ENCODE data around the gene ARL5A.
"Not testable (repeated sequence)": the region's sequence is repeated elsewhere in the genome, so short reads cannot be mapped to it uniquely, and the experiment has no call there.

ARL5A gene

GRCh38 chr2:151828143-151828889 lies at the start of gene ARL5A:
ARL5A (minus strand) TSS chr2:151828421; CDS start chr2:151828176, 245 bp downstream.
- peak; percentile 96 for DNase-seq

- DNase-seq, result not testable (repeated sequence)
These were observed 47.4 kb upstream of the ARL5A start for GRCh38 chr2:151875631-151876030.

DNA sequence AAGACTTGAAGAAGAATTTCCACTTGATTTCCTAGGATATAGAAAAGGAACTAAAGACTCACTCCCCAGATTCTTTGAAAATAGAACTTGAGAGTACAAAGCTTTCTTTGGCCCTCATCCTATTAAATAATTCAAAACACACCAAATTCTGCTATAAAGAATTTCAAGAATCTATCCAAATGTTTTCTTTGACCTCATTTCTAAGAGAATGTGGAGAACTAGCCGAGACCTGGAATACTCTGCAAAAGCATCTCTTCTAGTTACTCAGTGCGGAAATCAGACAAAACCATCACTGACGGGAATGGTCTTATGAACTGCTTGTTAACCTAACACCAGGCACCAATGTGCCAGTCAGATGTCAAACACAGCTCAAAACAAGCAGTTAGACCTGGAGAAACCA lies 44.2 kb upstream of the ARL5A start:
- DNase-seq, result no peak

DNA sequence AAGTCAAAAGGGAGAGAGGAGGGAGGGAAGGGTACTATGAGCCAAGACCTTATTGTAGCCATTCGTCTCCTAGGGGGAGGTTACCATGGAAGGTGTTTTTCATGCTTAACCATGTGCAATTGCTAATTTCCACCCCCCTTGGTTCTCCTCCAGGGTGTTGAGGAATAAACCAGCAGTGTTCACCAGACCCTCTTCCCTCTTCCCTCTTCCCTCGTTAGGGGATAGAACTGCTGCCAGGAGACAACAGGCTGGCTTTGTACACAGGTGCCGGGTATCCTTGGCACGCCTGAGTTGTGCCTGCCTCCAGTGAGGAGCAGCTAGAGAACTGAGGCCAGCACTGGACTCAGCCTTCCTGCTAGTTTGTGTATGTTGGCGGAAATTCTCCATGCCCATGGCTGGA lies 41.1 kb upstream of the ARL5A start:
- DNase-seq, result no peak

DNA sequence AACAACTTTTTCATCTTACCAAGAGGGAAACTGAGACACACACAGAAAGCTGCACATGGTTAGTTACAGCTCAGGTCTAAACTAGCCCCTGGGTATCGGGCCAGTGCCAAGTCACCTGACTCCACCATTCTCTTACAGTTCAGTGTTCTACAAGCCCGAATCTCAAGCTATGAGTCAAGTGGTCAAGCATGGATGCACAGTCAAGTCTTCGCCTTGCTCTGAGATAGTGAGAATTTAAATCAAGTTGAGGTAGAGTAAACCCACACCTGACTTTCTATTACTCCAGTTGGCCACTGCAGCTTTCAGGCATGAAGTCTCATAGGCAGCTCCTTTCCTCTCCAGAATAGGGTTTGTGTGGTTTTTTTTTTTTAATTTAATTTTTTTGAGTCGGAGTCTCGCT lies 34.5 kb upstream of the ARL5A start:
- no peak for DNase-seq

DNA sequence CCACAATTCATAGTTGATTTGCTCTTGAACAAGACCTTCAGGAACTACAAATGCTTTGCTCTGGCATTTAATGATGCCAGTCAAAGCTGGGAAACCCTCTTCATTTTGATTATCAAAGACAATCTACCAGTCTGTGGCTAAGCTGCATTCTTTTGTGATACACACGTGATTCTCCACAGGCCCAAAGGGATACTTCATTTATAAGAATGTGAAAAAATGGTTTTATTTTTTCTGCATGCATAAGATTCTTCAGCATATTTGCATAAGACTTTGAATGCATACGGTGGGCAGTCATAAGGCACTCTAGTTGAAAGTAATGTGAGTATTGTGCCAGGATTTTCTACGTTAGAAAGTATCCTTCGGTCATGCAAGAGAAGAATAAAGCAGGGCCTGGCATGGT lies 33.0 kb upstream of the ARL5A start:
- no peak for DNase-seq

- DNase-seq, result no peak
These were observed 32.5 kb upstream of the ARL5A start for GRCh38 chr2:151860613-151861146.

GRCh38 chr2:151860210-151860609 lies 32.0 kb upstream of the ARL5A start:
- no peak for DNase-seq

DNA sequence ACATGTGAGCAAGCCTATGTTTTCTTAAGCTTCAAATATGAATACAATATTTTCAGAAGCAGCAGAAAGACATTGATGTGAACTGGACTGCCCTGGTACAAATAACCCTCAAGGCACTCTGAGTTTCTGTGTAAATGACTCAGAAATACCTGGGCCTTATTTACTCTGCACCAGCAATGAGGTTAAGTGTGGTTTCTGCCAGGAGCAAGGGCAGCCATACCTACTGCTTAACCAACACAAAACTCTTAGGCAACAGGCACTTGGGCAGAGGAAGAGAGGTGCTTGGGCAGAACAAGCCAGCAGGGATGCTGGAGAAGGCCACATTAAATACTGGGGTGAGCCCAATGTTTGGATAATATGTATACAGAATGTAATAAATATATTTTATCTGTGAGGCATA lies 29.4 kb upstream of the ARL5A start:
- DNase-seq, result no peak

DNA sequence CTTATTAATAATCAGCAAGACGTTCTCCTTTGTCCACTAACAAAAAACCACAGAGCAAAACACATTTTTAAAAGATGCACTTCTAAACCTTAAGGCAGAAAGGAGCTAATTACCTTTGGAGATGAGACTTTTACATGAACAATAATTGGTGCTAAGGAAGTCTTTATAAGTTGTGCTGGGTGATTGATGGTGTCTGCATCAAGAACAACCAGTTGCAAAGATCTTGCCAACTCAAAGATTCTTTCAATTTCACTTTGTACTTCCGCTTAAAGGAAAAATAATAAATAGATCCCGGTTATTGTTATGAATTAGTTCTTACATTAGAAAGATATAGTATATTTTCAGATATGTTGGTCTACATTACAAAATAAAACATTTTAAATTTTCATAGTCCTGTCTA lies 26.9 kb upstream of the ARL5A start:
- DNase-seq, result no peak

DNA sequence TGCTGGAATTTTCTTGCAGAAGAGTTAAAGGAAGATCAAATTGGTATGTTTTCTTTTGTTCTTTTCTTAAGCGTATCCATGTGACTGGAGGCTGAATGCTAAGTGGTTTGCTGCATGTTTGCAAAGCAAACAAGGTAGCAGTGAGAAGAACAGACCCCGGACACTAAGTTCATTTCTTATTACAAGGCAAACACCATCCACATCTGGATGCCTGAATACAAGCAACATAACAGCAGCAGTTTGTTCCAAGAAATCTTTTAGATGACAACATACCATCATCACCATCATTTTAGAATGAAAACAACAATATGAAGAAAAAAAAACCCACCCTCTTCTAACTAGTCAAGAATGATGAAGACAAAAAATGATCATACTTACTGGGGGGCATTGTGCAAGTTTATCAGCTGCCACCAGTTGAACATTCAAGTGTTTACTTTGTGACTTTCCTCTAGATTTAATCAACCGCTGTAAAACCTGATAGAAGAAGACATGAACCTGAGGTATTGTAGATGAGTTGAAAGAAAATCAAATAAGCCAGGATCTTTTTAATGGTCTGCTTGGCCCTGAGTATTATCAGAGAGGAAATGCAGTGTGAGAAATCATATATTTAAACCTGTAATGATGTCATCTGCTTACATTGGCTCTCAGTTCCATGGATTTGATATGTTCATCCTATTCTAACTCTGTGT lies 25.0 kb upstream of the ARL5A start:
- DNase-seq, result no peak

DNA sequence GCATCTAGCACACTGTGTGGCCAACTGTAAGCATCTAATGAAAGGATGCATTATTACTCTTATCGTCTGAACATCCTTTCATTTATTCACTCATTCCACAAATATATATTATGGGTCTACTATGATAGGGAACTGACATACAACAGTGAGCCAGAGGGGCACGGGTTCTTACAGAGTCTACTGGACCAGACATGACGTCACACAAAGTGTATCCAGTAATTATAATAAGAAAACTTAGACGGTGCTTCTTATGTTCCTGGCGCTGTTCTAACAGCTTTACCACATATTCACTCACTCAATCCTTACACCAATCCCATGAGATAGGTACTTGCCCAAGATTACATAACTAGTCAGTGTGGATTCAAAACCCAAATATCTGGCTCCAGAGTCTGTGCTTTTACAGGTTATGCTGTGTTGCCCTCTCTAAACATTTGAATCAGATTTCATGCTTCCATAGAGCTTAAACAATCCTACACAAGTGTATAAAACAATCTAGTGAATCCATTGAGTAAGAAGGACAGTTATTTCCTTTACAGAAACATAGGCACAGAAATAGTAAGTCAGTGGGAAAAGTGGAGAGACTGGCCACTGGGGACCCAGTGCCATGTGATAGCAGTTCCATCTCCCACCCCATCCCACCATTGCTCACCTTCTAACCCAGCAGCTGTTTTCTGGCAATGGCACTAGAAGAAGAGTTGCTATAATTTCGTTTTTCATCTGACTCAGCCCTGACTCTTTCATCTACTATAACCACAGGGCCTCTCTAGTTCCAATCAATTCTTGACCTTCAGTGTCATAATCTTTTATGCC lies 24.2 kb upstream of the ARL5A start:
- DNase-seq, result no peak

GRCh38 chr2:151851761-151852160 lies 23.5 kb upstream of the ARL5A start:
- no peak for DNase-seq

DNA sequence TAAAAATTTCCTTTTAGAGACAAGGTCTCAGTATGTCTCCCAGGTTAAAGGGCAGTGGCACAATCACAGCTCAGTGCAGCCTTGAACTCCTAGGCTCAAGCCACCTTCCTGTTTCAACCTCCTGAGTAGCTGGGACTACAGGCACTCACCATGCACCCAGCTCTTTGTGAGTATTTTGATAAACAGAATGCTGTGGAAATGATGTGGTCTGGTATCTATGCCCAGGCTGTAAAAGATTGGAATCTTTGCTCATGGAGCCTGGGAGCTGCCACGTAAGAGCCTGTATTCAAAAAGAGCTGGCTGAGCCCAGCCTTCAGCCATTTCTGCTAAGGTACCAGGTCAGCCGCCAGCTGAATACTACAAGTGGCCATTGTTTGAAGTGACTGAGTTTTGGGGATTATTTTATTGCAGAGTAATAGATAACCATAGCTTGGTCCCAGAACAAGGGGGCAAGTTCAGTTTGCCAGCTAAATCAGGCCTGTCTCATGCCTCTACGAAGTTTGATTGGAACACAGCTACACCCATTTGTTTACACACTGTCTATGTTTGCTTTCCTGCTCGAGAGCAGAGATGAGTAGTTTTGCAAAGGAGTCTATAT lies 21.3 kb upstream of the ARL5A start:
- DNase-seq, result no peak

DNA sequence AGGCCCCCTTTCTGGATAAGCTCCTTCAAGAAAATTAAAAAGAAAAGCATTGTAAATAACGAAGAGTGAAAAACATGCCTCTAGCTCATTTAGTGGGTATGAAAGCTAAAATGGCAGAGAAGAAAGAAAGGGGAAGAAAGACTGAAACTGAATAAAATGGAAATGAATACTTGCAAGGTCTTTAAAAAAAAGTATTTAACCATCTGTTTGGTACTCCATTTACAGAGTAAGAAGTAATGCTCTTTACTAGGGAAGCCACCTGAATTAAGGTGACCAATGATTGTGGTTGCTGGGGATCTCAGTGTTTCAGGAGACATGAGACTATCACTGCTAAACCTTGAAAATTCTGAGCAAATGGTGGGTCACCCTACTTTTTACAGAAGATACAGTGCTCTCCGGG lies 17.7 kb upstream of the ARL5A start:
- DNase-seq, result no peak

DNA sequence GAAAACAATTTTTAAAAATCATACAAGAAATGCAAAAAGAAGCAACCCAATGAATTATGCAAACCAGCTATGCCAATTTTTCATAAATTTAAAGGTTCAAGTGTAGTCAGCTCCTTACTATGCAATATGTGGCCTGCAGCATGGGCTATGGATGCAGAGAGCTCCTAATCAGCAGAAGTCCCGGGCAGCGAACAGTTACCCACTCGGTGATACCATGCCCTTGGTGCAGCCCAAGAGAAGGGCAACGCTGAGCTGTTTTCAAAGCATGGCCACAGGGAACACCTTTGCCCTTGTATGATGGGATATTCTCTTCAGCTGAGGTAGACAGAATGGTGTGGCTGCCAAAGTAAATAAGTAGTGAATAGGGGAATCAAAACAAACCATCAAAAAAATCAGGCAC lies 17.3 kb upstream of the ARL5A start:
- no peak for DNase-seq

DNA sequence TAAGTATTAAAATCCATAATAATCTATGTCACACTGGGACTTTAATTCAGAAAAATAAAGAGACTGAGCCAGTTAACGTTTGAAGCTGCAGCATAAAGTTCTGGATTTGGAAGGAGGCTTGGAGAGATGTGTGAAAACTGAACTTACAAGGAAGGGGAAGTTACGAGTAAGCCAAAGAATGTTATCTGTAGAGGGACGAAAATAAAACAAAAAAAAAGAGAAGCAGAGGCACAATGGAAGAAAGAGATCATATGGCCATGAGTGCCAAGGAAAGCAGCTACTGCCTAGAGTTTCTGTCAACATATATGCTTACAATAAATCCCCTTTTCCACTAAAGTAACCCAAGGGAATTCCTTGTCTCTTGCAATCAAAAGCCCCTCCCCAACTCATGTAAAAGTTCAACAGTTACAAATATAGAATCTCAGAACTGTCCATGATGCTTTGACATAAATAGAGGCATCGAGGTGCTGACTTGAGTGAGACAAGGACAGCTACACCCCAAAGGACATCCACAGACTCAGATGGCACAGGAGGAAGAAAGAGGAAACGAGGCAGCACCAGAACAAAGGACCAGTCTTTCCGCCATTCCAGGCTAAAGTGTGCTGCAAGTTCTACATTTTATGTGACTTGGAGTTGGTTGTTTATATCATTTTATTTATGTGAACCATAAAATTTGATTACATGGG lies 16.1 kb upstream of the ARL5A start:
- no peak for DNase-seq

- DNase-seq, result no peak
These were observed 15.5 kb upstream of the ARL5A start for GRCh38 chr2:151843691-151844061.

DNA sequence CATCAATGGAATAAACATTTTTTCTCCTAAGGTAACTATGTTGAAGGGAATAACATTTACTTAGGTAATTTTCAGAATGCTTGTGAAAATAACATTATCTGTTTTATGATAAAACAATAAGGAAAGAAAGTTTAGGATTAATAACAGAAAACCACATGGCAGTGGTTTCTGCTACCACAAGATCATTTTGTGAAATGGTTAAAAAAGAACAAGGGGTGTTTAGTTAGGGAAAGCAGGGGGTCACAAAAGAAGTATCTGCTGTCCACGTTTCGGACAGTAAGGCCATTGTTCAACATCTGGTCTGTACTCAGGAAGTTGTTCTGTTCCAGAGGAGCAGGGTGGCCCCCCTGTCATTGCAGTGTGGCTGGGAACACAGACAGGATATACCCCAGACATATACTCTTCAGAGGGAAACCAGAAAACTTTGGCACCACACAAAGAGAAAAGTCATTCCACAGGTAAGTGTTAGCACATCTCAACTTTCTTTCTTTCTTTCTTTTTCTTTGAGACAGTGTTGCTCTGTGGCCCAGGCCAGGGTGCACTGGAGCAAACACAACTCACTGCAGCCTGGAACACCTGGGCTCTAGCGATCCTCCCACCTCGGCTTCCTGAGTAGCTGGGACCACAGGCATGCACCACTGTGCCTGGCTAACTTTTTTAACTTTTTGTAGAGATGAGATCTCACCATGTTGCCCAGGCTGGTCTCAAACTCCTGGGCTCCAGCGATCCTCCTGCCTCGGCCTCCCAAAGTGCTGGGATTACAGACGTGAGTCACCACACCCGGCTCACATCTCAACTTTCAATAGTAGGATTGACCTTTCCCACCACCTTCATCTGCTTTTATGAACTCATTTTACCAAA lies 14.8 kb upstream of the ARL5A start:
- no peak for DNase-seq

DNA sequence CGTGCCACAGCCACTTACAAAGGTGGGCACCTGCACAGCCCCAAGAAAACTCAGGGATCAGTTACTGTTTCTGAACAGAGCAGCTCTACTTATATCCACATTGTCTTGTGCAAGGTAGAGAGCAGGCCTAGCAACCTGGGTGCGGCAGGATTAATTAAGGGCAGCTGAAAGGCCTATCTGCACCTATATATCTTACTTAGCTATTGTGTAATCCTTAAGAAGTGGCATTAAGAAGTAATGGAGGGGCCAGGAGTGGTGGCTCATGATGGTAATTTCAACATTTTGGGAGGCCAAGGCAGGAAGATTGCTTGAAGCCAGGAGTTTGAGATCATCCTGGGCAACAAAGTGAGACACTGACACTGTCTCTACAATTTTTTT lies 12.8 kb upstream of the ARL5A start:
- DNase-seq, result no peak

DNA sequence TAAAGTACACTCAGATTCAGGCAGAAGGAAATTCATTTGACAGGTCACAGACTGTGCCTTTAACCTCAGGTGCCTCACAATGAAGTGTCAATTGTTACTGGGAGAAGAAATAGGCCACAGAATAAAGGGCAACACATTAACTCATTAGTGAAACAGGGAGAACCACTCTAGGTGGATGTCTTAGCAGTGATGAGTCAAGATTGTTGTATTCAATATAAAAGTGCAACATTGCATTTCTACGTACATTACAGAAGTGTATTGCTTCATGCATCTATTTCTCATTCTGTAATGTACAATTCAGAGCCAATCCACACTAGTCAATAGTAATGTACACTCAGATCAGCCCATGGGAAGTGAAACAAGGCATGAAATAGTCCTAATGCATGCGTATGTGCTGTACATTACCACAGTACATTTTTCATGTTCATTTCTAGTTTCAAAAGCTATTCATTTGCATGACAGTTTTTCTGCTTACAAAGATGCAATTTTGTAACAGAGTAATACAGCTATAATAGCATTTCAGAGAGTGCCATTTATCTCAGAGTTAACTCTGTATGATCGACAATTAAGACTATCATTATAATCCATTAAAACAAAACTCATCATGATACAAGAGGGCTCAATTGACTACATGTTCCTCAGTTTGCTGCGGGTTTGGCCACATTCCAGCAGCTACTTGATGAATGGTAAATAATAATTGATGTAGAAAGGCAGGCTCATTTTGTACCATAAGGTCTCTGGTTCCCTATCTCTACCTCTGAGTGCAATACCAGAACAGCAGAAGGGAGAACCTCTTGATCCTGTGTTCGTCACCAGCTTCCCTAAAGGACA lies 12.2 kb upstream of the ARL5A start:
- DNase-seq, result no peak
